ENCODE data around the gene CLEC5A. TPM values are rescaled to one million over a fixed set of nuclear protein-coding genes. Genes with fewer than 3 reads are reported as not detected.

CLEC5A gene
- total RNA-seq, 1 experiment from 2014 or later, result not detected

DNA sequence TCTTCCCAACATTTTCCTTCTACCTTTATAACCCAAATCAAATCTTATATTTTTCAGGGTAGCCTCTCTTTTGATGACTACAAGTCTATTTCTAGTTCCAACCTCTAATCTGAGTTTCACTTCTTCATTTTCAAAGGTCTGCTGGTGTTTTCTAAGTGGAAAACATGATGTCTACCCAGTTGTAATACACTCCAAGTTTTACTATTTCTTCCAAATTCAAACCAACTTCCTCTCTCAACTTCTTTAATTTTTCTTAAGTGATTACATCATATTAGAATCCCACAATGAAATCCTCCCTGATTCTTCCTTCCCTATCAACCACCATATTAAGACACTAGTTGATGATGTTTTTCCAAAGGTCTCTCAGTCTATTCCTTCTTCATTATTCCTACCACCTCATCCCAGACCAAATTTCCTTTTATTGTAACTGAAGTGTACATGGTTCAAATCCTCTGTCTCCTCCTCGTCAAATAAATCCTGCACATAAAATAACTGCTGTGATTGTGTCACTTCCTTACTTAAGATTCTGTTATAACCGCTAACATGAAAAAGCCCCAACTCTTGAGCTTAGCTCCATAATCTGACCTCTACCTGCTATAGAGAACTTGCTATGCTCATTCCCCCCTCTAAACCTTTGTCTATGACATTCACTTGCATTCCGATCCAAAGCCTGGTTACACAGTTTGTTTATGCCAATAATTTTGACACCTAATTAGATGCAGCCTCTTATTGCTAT, 14.1 kb upstream of the CLEC5A start:
- H3K4me3 ChIP-seq (ENCODE audit: insufficient read depth, low read depth, low read length), result no peak overlapping the region
- DNase-seq, result no peak
- H3K36me3 ChIP-seq (replicated peaks; ENCODE audit: control insufficient read depth, insufficient read depth, low read length), result no peaks in the 10 kb centered on the region
- H3K27me3 ChIP-seq (ENCODE audit: control insufficient read depth, insufficient read depth, low read length), result no peaks in the 10 kb centered on the region

- Histone ChIP-seq H3K4me3 (ENCODE audit: insufficient read depth, low read depth, low read length) (no peak overlapping the region), H3K27me3 (ENCODE audit: control insufficient read depth, insufficient read depth, low read length) (no peaks in the 10 kb centered on the region), H3K36me3 (replicated peaks; ENCODE audit: control insufficient read depth, insufficient read depth, low read length) (no peaks in the 10 kb centered on the region)
- DNase-seq, result no peak
Measured at GRCh38 chr7:141956084-141956483, 9.3 kb upstream of the CLEC5A start.

- Histone ChIP-seq H3K27me3 (ENCODE audit: control insufficient read depth, insufficient read depth, low read length) (no peaks in the 10 kb centered on the region), H3K4me3 (ENCODE audit: insufficient read depth, low read depth, low read length) (no peak overlapping the region), H3K36me3 (replicated peaks; ENCODE audit: control insufficient read depth, insufficient read depth, low read length) (no peaks in the 10 kb centered on the region)
- DNase-seq, result no peak
Measured at GRCh38 chr7:141954334-141954733, 7.6 kb upstream of the CLEC5A start.

- DNase-seq, result no peak
- H3K27me3 ChIP-seq (ENCODE audit: control insufficient read depth, insufficient read depth, low read length), result no peaks in the 10 kb centered on the region
- H3K4me3 ChIP-seq (ENCODE audit: insufficient read depth, low read depth, low read length), result no peak overlapping the region
- no peaks in the 10 kb centered on the region for H3K36me3 ChIP-seq (replicated peaks; ENCODE audit: control insufficient read depth, insufficient read depth, low read length)
Measured at GRCh38 chr7:141952461-141952860, 5.7 kb upstream of the CLEC5A start.

DNA sequence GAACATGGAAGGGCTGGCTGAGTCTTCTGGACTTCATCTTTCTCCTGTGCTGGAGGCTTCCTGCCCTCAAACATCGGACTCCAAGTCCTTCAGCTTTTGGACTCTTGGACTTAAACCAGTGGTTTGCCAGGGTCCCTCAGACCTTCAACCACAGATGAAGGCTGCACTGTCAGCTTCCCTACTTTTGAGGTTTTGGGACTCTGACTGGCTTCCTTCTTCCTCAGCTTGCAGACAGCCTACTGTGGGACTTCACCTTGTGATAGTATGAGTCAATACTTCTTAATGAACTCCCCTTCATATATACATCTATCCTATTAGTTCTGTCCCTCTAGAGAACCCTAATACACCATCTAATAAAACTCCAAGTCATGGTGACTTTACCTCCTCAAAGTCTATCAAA, 4.0 kb upstream of the CLEC5A start:
- Histone ChIP-seq H3K27me3 (ENCODE audit: control insufficient read depth, insufficient read depth, low read length) (no peaks in the 10 kb centered on the region), H3K4me3 (ENCODE audit: insufficient read depth, low read depth, low read length) (no peak overlapping the region), H3K36me3 (replicated peaks; ENCODE audit: control insufficient read depth, insufficient read depth, low read length) (no peaks in the 10 kb centered on the region)
- no peak for DNase-seq

GRCh38 chr7:141949911-141950310, 3.1 kb upstream of the CLEC5A start:
- no peak overlapping the region for H3K4me3 ChIP-seq (ENCODE audit: insufficient read depth, low read depth, low read length)
- no peak for DNase-seq
- H3K36me3 ChIP-seq (replicated peaks; ENCODE audit: control insufficient read depth, insufficient read depth, low read length), result no peaks in the 10 kb centered on the region
- H3K27me3 ChIP-seq (ENCODE audit: control insufficient read depth, insufficient read depth, low read length), result no peaks in the 10 kb centered on the region

DNA sequence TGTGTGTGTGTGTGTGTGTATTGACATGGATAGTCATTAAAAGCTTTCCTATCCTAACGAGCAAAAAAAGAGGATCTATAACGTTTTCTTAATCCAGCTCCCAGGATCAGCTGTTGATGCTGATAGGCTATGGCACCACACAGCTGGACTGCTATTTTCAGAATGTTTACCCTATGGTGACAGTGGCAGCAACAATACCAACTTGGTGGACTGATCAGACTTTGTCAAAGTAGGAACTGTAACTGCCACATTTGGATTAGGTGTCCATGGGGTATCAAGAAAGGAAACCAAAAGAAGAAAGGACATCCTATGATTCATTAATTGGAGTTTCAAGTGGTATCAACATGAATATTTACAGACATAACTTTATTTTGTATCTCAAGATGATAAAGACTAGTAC, 2.7 kb upstream of the CLEC5A start:
- Histone ChIP-seq H3K4me3 (ENCODE audit: insufficient read depth, low read depth, low read length) (no peak overlapping the region), H3K27me3 (ENCODE audit: control insufficient read depth, insufficient read depth, low read length) (no peaks in the 10 kb centered on the region), H3K36me3 (replicated peaks; ENCODE audit: control insufficient read depth, insufficient read depth, low read length) (no peaks in the 10 kb centered on the region)
- DNase-seq, result no peak

- Histone ChIP-seq H3K36me3 (replicated peaks; ENCODE audit: control insufficient read depth, insufficient read depth, low read length) (no peaks in the 10 kb centered on the region), H3K4me3 (ENCODE audit: insufficient read depth, low read depth, low read length) (no peak overlapping the region), H3K27me3 (ENCODE audit: control insufficient read depth, insufficient read depth, low read length) (no peaks in the 10 kb centered on the region)
- no peak for DNase-seq
Measured at GRCh38 chr7:141949021-141949420, 2.2 kb upstream of the CLEC5A start.

DNA sequence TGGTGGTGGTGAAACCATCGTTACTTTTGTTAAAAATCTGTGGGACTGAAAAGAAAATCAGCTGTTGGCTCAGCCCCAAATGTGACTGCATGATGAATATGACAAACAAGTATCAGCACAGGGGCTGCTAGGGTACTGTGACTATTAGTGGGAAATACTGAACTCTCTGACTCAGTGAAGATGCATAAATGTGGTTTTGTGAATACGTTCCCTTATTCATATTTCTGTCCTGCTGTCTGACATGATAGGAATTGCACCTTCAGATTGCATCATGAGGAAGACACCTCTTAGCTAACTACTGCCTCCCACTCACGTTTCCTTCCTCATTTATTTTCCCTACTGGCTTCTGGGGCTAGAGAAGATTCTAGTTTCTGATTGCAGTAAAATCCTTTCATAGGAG, 1.4 kb downstream of the CLEC5A start:
- Histone ChIP-seq H3K4me3 (ENCODE audit: insufficient read depth, low read depth, low read length) (no peak overlapping the region), H3K27me3 (ENCODE audit: control insufficient read depth, insufficient read depth, low read length) (no peaks in the 10 kb centered on the region), H3K36me3 (replicated peaks; ENCODE audit: control insufficient read depth, insufficient read depth, low read length) (no peaks in the 10 kb centered on the region)
- DNase-seq, result no peak

DNA sequence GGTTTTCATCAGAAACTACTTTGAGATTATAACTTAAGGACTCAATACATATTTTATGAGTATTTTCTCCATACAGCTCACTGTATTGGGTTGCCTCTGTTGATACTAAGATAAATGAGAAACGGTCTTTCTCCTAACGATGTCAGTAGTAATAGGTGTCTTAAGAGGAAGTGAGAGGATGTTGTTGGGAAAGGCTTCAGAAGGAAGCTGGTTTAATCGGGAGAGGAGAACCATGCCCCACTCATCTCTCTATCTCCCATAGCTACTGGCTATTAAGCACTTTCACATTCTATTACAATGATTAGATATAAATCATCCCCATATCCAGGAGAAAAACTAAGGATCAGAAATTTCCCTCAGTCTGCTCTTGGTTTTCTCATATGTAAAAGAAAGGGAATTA, 2.0 kb downstream of the CLEC5A start:
- DNase-seq, result no peak

GRCh38 chr7:141943846-141944245, 2.9 kb downstream of the CLEC5A start:
- Histone ChIP-seq H3K4me3 (ENCODE audit: insufficient read depth, low read depth, low read length) (no peak overlapping the region), H3K27me3 (ENCODE audit: control insufficient read depth, insufficient read depth, low read length) (no peaks in the 10 kb centered on the region), H3K36me3 (replicated peaks; ENCODE audit: control insufficient read depth, insufficient read depth, low read length) (no peaks in the 10 kb centered on the region)
- no peak for DNase-seq

More for the DNA sequence above, 2.0 kb downstream of the CLEC5A start:
- Histone ChIP-seq H3K36me3 (replicated peaks; ENCODE audit: control insufficient read depth, insufficient read depth, low read length) (no peaks in the 10 kb centered on the region), H3K27me3 (ENCODE audit: control insufficient read depth, insufficient read depth, low read length) (no peaks in the 10 kb centered on the region), H3K4me3 (ENCODE audit: insufficient read depth, low read depth, low read length) (no peak overlapping the region)

DNA sequence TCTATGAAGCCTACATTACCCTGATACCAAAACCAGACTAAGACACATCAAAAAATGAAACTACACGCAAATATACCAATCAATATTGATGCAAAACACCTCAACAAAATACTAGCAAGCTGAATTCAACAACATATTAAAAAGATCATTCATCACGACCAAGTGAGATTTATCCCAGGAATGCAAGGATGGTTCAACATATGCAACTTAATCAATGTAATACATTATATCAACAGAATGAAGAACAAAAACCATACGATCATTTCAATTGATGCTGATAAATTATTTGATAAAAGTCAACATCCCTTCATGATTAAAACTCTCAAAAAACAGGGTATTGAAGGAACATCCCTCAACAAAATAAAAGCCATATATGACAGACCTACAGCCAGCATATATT, 5.7 kb downstream of the CLEC5A start:
- no peak for DNase-seq
- Histone ChIP-seq H3K4me3 (ENCODE audit: insufficient read depth, low read depth, low read length) (no peak overlapping the region), H3K36me3 (replicated peaks; ENCODE audit: control insufficient read depth, insufficient read depth, low read length) (no peaks in the 10 kb centered on the region), H3K27me3 (ENCODE audit: control insufficient read depth, insufficient read depth, low read length) (no peaks in the 10 kb centered on the region)

GRCh38 chr7:141930211-141930610, 16.6 kb downstream of the CLEC5A start:
- Histone ChIP-seq H3K27me3 (ENCODE audit: control insufficient read depth, insufficient read depth, low read length) (no peaks in the 10 kb centered on the region), H3K36me3 (replicated peaks; ENCODE audit: control insufficient read depth, insufficient read depth, low read length) (no peaks in the 10 kb centered on the region), H3K4me3 (ENCODE audit: insufficient read depth, low read depth, low read length) (no peak overlapping the region)
- DNase-seq, result no peak

- Histone ChIP-seq H3K36me3 (replicated peaks; ENCODE audit: control insufficient read depth, insufficient read depth, low read length) (no peaks in the 10 kb centered on the region), H3K4me3 (ENCODE audit: insufficient read depth, low read depth, low read length) (no peak overlapping the region), H3K27me3 (ENCODE audit: control insufficient read depth, insufficient read depth, low read length) (no peaks in the 10 kb centered on the region)
- DNase-seq, result no peak
Measured at GRCh38 chr7:141928845-141929195, 18.0 kb downstream of the CLEC5A start.

GRCh38 chr7:141928146-141928844, 18.5 kb downstream of the CLEC5A start:
- DNase-seq, result no peak
- Histone ChIP-seq H3K36me3 (replicated peaks; ENCODE audit: control insufficient read depth, insufficient read depth, low read length) (no peaks in the 10 kb centered on the region), H3K4me3 (ENCODE audit: insufficient read depth, low read depth, low read length) (no peak overlapping the region), H3K27me3 (ENCODE audit: control insufficient read depth, insufficient read depth, low read length) (no peaks in the 10 kb centered on the region)
